B cell (primary cell): ENCODE measurements around the gene FLNA.

Source experiments
- CTCF ChIP-seq: fragments of 200-600 bp; IDR thresholded peaks from one replicate; pipeline ENCODE4 v1.8.0; 2022; ENCODE audit warnings: antibody characterized with exemption, mild to moderate bottlenecking
- EZH2 ChIP-seq: IDR thresholded peaks from 2 replicates; pipeline ENCODE4 v1.6.1; 2012; ENCODE audit warnings: borderline replicate concordance, low read depth, mild to moderate bottlenecking, moderate library complexity, low read length; ENCODE audit not compliant: insufficient read depth, poor library complexity, severe bottlenecking

- TF ChIP-seq CTCF: no peak
- no peak for TF ChIP-seq EZH2
Measured at GRCh38 chrX:154384284-154384892, 10.0 kb upstream of the FLNA start.
